GDM1 (cell line): Measurements from ENCODE around the gene DHRS13.

Experiments
- DNase-seq: peaks from one replicate; lab custom pipeline; 2025; lab: John Stamatoyannopoulos, UW

Gene DHRS13

GRCh38 chr17:28902819-28903545 lies at the start of gene DHRS13:
Gene DHRS13 (minus strand): TSS chr17:28903079. CDS start chr17:28902944, 135 bp downstream.
- peak; percentile 90 for DNase-seq

DNA sequence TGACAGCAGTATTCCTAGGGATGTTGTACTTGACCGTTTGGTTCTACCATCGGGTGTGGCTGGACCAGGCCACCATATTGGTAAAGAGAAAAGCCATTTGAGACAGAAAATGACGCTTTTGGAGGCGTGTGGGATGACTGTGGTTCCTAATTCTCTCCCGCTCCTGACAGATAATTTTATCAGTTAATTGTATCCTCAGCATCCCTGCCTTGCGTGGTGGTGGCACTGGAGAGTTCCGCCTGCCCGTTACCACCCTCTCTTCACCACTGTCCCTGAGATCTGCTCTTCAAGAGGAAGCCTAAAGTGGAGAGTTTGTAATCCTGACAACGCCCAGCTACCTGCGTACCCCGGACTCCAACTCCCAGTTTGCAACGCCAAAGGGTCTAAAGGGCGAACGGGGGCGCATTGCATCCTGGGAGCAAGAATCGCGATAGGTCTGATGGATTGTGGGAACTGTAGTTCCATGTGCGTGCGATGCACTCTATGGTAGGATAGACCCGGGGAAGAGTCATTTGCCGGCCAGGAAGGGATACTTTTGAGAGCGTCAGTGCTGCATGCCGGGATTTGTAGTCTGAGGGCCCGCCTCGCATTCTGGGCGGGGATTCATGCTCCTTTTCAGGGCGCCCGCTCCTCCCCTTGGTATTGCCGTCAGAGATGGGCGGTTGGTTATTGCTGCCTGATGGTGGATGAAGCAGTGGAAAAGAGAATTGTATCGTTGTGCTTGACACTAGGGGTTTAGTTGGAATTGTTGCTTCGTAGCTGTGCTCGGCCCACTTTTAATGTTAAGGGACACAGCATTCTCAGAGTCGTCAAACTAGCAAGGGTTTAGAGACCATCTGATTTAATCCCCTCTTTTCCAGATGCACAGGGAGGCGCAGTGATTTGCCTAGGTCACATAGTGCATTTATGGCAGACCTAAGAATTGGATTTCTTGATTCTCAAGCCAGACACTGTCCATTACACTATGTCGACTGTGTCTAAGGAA lies 49.4 kb upstream of the DHRS13 start:
- peak; percentile 98 for DNase-seq

- DNase-seq: peak; percentile 100
These were observed 48.6 kb upstream of the DHRS13 start, which contains the start of gene PHF12 for GRCh38 chr17:28951428-28951990. Gene PHF12 (minus strand): TSS chr17:28951518. CDS start chr17:28950960, 558 bp downstream.

- DNase-seq: no peak
These were observed 48.0 kb upstream of the DHRS13 start for GRCh38 chr17:28950752-28951427.

DNA sequence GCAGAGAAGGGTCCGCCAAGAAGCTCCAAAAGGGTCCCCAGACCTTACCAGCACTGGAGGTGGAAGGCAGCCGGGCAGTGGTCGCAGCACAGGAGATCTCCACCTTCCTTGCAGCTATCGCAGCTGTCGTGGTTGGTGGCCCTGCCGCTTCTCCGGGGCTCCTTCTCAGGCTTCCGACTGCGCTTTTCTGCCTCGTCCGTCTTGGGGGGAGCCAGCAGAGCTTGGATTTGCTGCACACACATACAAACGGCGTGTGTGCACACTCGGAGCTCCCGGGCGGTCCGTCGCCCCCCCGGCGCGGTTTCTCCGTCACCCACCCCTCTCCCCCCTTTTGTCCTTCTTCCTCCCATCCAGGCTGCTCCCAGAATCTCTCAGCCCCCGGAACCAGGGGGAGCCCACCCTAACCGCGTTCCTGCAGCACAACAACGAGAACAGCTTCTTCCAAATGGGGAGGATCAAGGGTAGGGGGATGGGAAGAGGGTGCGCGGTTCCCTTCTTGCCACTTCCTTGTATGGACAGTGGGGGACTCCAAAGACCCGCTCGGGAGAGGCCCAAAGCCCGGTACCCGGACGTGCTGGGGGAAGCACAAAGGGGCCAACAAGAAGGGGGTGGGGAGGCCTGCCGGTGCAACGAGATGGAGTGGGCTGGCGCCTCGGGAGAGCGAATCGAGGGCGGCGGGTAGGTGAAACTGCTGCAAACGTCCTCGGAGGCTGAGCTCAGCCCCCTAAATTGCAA lies 47.3 kb upstream of the DHRS13 start:
- peak; percentile 10 for DNase-seq

DNA sequence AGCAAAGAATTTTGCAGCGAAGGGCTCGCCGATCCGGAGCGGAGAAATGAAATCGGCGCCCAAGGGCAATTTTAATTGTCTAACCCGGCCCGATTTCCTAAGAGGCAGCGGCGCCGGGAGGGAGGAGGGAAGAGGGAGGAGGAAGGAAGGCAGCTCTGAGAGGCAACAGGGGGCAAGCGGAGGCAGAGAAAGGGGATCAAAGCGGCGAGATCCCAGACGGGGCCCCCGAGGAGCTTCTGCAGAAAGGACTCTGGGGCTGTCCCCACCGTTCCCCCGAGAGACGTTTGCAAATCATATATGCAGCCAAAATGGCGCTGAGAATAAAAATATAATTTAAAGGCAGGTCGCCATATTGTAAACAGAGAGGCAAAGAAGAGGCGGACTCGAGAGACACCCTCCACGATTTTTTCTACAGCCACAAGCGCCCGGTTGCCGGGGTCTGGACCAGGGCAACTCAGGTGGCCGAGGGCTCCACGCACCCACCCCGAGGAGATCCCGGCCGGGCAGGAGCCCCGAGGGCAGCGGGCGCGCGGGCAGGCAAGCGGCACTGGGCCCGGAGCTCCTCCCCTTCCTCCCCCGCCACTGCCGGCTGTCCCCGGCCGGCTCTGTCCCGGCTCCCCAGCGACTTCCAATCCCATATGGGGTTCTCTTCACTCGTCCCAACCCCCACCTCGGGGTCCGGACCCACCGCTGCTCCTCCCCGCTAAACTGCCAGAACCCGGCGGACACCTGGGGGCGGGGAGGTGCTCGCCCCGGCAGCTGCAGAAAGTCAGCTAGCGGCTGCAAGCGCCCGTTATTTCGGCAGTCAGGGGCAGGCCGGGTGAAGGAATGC lies 46.5 kb upstream of the DHRS13 start:
- no peak for DNase-seq

DNA sequence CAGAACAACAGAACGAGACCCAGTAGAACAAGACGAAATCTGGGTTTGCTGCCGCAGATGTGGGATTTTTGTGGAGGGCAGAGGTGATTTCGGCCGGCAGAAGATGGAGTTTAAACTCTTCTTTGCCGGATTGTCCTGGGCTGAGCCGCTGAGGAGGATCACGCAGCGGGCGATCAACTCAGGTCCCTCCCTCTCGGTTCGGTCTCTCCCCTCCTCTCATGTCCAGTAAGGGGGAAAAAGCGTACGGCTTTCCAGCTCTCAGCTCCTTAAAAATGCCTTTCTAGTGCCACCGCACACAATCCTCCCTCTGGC lies 46.0 kb upstream of the DHRS13 start:
- DNase-seq: no peak

GRCh38 chr17:28948342-28948741 lies 45.5 kb upstream of the DHRS13 start:
- no peak for DNase-seq

GRCh38 chr17:28947639-28948038 lies 44.8 kb upstream of the DHRS13 start:
- no peak for DNase-seq

DNA sequence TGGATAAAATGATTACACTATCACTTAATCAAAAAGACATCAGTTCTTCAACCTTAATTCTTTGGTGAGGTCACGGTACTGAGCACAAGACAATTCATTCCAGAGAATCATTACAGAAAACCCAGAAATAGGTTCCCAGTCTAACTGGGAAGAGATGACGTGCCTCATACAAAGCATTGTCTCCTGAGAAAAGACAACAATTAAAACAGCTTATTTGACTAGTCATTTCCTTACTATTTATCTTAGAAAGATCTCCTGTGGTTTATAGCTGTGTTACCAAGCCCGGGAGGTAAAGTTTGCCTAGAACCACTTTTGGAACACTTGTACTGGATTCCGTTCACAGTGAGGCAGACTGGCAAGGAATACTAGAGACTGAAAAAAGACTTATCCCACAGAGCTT lies 43.4 kb upstream of the DHRS13 start:
- DNase-seq: no peak

DNA sequence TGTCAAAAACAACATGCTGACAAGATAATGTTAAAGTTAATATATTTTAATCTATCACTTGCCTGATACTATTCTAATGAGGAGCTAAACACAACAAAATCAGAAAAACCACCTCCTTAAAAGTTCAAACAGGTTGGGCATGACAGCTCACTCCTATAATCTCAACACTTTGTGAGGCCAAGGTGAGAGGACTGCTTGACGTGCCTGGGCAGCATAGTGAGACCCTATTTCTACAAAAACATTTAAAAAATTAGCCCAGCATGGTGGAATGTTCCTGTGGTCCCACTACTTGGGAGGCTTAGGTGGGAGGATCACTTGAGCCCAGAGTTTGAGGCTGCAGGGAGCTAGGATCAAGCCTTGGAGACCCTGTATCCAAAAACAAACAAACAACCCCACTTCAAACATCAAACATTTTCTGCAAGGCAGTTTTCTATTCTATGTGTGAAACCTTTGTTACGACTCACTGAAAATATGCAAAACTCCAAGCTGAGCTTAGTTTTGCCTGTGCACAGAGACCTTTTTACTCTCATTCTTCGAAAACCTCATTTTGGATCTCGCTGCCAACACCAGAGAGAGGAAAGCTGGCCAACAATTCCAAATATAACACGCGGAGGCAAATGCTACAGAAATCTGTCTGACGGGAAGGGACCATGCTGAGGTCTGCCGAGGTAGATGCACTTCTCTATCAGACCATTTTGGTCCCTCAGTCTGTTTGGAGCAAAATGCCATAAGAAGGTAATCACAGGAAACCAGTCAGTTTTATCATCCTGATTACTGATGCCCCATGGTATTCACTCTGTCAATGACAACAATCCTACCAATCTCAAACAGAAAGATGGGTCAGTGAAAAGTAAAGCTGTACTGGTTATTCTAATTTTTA lies 42.2 kb upstream of the DHRS13 start:
- no peak for DNase-seq

GRCh38 chr17:28944343-28944742 lies 41.5 kb upstream of the DHRS13 start:
- DNase-seq: no peak

GRCh38 chr17:28942925-28943324 lies 40.0 kb upstream of the DHRS13 start:
- no peak for DNase-seq

DNA sequence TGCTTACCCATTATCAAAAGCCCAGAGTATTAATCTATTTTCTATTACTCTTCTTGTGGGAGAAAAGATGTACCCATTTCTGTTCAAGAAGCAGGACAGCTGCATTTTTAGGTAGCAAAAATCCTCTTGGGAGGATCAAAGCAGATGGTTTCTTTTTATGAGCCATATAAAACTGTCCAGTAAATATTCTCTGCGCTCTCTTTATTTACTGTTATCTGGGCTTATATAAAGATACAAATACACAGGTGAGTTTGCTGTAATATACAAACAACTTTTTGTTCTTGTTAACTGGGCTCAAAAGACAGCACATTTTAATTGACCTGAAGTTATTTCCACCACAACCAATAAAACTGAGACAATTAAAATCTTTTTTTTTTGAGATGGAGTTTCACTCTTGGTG lies 38.4 kb upstream of the DHRS13 start:
- DNase-seq: no peak

GRCh38 chr17:28940675-28941074 lies 37.8 kb upstream of the DHRS13 start:
- no peak for DNase-seq

DNA sequence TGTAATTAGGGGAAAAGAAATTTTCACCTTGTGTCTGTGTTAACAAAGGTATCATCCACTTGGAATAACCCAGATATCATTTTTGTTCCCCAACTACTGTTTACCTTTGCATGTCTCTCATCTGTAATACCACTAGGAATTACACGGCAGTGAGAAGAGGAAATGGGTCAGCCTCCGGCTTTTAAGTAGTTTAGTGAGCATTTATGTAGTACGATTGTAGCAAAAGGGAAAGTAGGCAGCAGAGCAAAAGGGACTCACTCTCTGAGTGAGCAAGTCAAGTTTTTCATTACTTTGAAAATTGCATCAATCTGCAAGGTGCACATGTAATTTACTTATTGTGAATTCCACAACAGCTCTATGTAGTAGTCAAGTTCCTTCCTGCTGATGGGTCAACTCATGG lies 37.3 kb upstream of the DHRS13 start:
- no peak for DNase-seq

GRCh38 chr17:28938552-28938951 lies 35.7 kb upstream of the DHRS13 start:
- no peak for DNase-seq

DNA sequence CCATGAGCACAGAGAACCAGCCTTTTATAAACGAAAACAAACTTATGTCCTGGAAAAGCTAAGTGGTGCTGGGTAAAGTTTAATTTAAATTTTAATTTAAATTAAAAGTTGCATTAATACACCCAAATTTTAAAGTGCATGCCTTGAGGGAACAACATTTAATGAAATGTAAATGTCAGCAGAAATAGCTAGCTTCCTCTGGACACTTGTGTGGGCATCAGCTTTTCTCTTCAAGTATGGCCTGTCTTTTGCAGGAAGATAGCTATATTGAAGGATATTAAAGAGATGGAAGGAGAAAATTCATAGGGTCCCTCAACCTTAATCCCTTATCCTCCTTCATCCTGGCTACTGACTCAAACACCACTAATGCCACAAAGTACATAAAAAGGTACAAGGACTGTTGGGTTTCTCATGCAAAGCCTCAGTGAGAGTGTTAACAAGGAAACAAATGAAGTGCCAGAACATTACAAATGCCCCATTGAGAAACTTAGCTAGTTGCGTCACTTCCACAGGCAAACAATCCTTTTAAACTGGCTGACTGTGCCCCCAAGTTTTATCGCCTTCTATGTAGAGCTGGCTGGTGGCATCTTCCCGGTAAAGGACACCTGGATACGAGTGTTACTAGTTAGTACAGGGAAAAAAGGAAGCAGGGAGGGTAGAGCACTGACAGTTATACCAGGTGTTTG lies 34.3 kb upstream of the DHRS13 start:
- no peak for DNase-seq
